Gastroesophageal sphincter (tissue), 3 donors: ENCODE results near the gene YOD1.

ENCODE experiments used
- CTCF ChIP-seq, 4 experiments: fragments of 200-600 bp in 2 of 4; fragments of 450-650 bp in 2 of 4; sonication (generic) in 1 of 4; IDR thresholded peaks; one replicate each; pipeline ENCODE4 v1.5.1; 2017 to 2019; ENCODE audit warnings: antibody characterized with exemption in 4 of 4, mild to moderate bottlenecking in 2 of 4, moderate library complexity in 2 of 4
- EP300 ChIP-seq: sonication (generic); formaldehyde crosslinking; IDR thresholded peaks from one replicate; pipeline ENCODE4 v1.6.1; 2017; ENCODE audit warnings: antibody characterized with exemption, mild to moderate bottlenecking

DNA sequence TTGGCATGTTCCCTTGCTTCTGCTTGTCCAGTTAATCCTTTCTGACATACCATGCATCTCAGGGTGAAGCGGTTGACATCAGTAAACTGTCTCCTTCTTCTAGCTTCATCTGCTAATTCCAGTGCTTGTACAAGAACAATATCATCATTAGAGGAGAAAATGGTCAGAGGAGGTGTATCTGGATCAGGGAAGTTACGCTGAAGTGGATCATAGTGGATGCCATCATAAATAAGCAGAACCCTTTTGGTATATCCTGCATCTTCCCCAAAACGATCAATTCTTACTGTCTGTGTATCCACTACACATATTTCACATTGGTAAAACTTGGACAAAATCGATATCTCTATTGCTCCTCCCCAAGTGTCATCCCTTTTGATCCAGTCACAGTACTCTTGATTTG is 2.0 kb downstream of the YOD1 start:
- TF ChIP-seq CTCF (IDR thresholded peaks at IDR 0.05) (no peak), EP300 (no peak)
